AG08396 (cell line): ENCODE results near the gene LARP4B.

Experiments used
- DNase-seq: peaks from one replicate; pipeline ENCODE4 v3.0.0; 2012; ENCODE audit warnings: low spot score, mixed read lengths

Gene LARP4B

GRCh38 chr10:924524-924859, 7.0 kb downstream of the LARP4B start:
- no peak for DNase-seq

DNA sequence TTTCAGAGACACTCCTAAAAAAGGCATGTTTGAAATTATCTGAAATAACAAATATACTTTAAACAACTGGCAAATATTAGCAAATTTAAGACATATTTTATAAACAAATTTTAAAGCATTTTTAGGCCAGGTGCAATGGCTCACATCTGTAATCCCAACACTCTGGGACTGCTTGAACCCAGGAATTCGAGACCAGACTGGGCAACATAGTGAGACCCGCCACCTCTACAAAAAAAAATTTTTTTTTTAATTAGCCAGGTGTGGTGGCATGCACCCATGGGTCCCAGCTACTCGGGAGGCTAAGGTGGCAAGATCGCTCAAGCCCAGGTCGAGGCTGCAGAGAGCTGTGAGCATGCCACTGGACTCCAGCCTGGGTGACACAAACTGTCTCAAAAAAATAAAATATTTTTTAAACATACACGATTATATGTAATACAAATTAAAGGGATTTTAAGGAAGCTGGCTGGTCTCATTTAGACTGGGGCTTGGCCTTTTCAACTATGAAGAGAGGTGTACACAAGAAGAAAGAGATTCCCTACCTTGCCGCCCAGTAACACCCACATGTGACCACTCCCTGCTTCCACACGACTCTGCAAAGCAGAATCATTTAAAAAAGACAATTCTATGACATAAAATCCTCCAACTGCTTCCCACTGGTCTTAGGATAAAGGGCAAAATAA, 7.5 kb downstream of the LARP4B start:
- no peak for DNase-seq

DNA sequence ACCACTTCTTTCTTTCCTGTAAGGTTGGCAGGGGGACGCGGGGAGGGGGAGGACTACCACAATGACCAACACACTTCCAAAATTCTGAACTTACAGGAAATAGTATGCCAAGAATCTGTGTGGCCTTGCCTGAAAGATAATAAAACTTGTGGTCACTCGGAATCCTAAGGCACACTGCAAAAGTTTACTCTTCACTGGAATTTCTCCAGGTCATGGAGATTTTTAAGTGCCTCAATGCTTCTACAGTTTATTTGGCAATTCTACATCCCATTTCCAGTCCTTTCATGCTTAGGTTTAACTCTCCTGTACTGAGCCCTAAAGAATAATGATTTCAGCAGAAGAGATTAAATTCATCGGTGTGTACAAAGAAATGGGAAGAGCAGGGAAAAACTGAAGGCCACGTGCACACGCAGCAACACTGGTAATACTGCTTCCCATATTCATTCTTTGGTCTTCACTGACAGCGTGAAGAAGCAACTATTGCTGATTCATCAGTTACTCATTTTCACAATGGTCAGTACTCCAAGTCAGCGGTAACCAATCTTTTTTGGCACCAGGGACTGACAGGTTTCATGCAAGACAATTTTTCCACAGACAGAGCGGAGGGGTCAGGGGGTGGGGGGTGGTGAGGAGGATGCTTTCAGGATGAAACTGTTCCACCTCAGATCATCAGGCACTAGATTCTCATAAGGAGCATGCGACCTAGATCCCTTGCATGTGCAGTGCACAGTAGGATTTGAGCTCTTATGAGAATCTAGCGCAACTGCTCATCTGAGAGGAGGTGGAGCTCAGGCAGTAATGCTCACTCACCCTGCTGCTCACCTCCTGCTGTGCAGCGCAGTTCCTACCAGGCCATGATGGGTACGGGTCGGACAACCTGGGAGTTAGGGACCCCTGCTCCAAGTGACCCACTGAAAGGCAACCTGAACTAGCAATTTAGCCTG, 9.8 kb downstream of the LARP4B start:
- DNase-seq: peak; percentile 62

DNA sequence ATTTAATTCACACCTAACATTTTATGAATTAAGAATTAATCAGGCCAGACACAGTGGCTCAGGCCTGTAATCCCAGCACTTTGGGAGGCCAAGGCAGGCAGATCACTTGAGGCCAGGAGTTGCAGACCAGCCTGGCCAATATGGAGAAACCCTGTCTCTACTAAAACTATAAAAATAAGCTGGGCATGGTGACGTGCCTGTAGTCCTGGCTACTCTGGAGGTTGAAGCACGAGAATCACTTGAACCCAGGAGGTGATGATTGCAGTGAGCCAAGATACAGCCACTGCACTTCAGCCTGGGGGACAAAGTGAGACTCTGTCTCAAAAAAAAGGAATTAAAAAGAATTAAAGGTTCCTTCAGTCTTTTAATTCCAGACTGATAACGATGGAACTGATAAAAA, 11.1 kb downstream of the LARP4B start:
- DNase-seq: no peak

- DNase-seq: no peak
These were observed 12.0 kb downstream of the LARP4B start for GRCh38 chr10:919481-919880.

GRCh38 chr10:917999-918398, 13.5 kb downstream of the LARP4B start:
- no peak for DNase-seq

- no peak for DNase-seq
These were observed 14.1 kb downstream of the LARP4B start for GRCh38 chr10:917416-917720.

- DNase-seq: no peak
These were observed 14.6 kb downstream of the LARP4B start for GRCh38 chr10:916716-917415.

- peak; percentile 58 for DNase-seq
These were observed 21.7 kb downstream of the LARP4B start for GRCh38 chr10:909831-910230.

DNA sequence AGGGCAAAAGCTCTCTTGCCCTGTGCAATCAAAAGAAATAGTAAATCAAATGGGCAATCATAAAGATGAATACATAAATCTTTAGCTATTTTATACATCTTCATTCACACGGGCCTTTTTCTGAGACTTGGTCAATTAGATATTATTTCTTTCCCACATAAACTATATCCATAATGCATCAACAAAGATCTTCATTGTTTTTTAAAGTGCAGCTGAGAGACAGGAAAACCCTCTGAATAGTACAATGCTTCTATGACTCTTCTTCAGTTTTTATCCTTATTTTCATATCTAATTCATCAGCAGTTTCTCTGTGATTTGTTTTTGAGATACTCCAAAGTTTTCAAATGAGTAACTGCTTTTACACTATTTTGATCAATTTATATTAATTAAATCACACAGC, 25.5 kb downstream of the LARP4B start:
- DNase-seq: no peak

DNA sequence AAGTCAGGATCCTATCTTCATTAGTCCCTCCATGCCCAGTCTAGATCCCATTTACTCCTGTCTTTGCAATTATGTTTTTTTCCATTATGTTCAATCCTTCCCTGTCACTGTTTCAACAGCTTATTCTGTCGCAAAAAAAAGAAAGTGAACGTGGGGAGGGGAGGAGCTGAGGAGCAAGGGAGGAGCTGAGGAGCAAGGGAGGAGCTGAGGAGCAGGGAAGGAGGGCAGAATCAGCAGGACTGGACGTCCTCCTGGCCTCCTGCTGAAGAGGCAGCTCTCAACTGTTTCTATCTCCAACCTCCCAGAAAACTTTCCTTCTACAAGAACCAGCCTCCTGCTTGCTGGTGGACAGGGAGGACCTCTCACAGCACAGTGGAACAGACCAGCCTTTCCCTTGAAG, 26.0 kb downstream of the LARP4B start:
- DNase-seq: no peak

GRCh38 chr10:904403-904802, 27.1 kb downstream of the LARP4B start:
- no peak for DNase-seq

DNA sequence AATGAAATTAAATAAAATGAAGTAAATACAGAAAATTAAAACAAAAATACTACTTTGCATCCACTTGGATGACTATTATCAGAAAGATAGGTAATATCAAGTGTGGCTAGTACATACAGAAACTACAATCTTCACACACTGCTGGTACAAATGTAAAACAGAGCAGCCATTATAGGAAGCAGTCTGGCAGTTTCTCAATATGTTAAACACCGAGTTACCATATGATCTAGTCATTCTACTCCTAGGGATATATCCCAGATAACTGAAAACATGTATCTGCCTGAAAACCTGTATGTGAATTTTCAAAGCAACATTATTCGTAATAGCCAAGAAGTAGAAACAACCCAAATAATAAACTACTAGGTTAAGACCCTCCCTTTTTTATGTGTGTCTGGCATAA, 33.4 kb downstream of the LARP4B start:
- no peak for DNase-seq

GRCh38 chr10:896982-897381, 34.5 kb downstream of the LARP4B start:
- no peak for DNase-seq

- DNase-seq: no peak
These were observed 36.2 kb downstream of the LARP4B start for GRCh38 chr10:895324-895723.

DNA sequence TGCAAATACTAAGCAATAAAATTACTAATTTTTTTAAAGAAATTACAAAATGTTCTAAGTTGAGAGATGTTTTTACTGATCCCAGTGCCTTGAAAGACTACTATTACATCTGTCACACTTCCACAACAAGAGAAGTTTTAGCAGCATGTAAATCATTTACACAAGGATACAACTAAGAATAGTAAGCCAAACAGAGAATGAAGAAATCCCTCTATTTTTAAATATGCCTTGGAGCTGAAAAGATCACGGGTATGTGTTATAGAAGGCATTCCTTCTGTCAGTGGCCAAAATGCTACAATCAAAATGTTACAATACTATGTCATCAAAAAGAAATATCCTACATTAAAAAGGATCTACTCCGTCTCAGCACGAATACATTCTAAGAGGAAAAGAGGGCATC, 52.6 kb downstream of the LARP4B start:
- DNase-seq: no peak

GRCh38 chr10:878333-878759, 53.2 kb downstream of the LARP4B start:
- no peak for DNase-seq

- DNase-seq: no peak
These were observed 55.1 kb downstream of the LARP4B start for GRCh38 chr10:876438-876837.

DNA sequence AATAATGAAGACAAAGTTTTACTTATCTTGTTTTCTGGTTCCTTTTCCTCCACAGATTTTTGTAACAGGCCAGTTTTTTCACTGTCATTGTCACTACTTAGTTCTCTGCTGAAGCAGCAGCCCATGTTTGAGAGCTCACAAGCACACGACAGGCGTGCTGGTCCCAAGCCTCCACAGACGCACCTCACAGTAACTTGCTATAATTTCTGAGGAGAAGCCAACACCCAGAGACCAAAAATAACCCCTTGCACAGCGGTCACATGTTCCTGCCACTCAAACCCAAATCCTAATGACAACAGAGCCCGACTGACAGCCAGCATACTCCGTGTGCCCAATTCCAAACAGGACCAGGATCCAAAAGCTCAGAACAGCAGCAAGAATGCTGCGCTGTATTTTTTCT, 58.5 kb downstream of the LARP4B start:
- DNase-seq: no peak

GRCh38 chr10:871951-872403, 59.5 kb downstream of the LARP4B start:
- DNase-seq: no peak

DNA sequence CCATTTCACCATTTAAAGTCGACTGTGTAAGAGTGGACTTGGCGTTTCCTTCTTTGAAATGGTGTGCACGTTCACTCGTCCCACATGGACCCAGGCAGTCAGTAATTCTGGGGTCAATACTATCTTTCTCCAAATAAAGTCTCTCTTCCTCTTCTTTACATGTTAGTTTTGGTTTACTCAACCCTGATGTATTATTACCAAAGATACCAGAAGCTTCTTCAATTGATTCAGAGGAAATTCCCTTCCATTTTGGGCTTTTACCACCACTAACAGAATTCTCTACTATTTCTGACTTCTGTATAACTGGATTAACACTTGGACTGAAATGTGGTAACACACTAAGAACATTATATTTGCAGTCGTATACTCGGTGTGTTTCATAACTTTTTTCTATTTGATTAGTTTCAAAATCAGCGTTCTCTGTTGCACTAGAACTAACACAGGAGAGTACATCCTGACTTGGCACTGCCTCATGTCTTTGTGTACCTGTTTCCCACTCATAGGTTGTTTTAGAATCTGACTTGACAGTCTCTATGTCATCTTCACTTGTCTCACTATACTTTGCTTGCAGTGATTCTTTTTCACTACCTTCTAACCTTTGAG, 60.8 kb downstream of the LARP4B start:
- no peak for DNase-seq

DNA sequence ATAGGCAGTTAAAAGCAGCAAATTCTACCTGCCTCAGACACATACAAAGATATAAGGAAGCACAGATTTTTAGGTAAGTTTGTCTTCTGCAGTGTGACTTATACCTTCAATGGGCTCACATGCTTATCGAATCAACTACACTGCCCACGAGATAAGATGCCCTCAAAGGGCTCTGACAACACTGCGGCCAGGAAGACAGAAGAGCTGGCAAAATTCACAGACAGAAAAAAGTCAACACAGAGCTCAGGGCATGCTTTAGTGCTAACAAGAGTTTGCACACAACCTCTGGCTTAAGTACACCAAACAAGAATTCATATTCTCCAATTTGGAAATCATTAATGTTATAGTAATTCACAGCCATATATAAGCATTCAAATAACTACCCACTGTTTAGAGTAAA, 62.3 kb downstream of the LARP4B start:
- DNase-seq: no peak

DNA sequence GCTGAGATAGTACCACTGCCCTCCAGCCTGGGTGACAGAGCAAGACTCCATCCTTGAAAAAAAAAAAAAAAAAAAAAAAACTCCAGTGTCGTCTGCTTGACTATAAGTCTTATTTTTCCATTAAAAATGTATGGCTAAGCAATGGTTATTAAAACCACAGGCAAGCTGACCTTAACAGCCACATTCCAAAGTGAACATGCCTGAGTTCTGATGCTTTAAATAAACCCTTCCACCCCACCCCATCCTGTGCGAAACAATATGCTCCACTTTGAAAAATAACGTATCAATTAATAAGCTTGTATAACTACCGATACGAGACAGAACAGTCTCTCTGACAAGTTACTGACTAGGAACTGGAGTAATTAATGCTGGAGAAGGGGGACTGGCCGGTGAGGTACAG, 63.7 kb downstream of the LARP4B start:
- DNase-seq: no peak
